GM19240 (cell line): ENCODE data around the gene RSPH6A.
A peak's percentile ranks its signal among the peaks of the same experiment; 100 is the strongest.

Source experiments
- DNase-seq: peaks from one replicate; pipeline ENCODE4 v3.0.0; 2011; ENCODE audit warnings: low spot score; ENCODE audit not compliant: insufficient read length

The RSPH6A gene

DNA sequence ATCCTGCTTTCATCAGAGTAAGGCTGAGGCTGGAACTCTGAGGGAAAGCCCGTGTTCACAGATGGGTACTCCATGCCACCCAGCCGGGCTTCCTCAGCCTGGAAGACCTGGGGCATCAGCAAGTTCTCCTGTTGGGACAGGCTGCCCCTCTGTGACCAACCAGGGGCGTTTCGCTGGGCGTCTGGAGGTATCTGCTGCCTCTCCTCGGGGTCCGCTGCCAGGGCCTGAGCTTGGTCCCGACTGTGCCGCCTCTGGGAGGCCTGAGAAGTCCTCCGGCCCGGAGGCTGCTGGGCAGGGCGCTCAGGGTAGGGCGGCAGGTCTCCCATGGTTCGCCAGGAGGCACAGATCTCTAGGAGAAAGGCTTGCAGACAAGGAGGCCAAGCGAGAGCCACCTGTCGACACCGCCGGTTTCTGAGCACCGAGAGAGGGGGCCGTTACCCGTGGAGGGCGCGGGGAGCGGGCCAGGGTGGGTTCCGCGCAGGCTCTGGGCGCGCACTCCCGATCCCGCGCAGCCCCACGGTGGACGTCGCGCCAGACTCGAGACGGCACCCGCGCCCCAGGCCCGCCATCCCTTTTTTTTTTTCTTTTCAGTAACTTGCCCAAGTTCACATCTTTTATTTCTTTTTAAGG lies at the start of gene RSPH6A:
Gene RSPH6A, minus strand, starts transcription at position 458 of the 630 bp plus-strand sequence. Its CDS starts 132 bp downstream, at position 326.
- DNase-seq, result no peak

GRCh38 chr19:45864629-45865082 lies 49.5 kb upstream of the RSPH6A start:
- no peak for DNase-seq

DNA sequence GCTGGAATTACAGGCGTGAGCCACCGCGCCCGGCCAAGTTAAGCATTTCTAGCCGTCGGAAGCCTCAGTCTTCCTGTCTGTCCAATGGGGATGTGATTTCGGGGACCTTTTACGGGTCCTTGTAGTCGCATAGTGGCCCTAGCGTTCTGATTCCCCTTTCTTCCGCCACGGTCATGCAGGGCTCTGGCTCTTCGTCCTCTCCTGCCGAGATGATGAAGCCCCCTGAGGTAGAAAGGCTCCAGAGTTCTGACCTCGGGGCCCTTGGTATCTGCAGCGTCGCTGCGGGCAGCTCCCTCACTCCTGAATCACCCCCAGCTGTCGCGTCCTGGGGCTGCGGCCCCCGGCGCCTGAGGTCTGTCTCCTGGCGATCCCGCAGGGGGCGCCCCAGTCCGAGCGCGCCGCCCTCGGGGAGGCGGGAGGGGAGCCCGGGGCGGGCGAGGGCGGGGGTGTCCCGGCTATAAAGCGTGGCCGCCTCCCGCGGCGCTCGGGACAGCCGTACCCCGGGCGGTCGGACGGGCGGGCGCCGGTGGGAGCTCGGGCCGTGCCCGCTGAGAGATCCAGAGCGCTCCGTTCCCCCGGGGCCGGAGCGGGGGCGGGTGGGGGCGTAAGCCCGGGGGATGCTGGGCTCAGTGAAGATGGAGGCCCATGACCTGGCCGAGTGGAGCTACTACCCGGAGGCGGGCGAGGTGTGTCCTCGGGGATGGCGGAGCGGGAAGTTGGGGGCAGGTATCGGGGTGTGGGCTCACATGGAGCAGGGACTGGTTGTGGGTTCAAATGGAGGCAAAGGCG lies 48.9 kb upstream of the RSPH6A start, which contains the start of gene FOXA3:
Gene FOXA3, plus strand, starts transcription at position 487 of the 789 bp plus-strand sequence. Its CDS starts 131 bp downstream, at position 618.
- DNase-seq, result peak; percentile 78

DNA sequence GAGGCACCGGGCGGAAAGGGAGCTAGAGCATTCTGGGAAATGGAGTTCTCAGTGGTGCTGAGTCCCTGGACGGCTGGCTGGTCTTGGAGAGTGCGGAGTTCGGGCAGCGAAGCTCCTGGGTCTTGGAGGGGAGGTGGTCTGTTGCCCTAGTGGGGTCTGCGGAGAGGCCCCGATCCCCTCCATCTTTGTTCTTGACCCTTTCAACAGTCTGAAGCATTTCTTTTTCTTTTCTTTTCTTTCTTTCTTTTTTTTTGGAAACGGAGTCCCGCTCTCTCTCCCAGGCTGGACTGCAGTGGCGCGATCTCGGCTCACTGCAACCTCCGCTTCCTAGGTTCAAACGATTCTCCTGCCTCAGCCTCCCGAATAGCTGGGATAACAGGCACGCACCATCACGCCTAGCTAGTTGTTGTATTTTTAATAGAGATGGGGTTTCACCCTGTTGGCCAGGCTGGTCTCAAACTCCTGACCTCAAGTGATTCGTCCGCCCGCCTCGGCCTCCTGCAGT lies 48.3 kb upstream of the RSPH6A start:
- no peak for DNase-seq

DNA sequence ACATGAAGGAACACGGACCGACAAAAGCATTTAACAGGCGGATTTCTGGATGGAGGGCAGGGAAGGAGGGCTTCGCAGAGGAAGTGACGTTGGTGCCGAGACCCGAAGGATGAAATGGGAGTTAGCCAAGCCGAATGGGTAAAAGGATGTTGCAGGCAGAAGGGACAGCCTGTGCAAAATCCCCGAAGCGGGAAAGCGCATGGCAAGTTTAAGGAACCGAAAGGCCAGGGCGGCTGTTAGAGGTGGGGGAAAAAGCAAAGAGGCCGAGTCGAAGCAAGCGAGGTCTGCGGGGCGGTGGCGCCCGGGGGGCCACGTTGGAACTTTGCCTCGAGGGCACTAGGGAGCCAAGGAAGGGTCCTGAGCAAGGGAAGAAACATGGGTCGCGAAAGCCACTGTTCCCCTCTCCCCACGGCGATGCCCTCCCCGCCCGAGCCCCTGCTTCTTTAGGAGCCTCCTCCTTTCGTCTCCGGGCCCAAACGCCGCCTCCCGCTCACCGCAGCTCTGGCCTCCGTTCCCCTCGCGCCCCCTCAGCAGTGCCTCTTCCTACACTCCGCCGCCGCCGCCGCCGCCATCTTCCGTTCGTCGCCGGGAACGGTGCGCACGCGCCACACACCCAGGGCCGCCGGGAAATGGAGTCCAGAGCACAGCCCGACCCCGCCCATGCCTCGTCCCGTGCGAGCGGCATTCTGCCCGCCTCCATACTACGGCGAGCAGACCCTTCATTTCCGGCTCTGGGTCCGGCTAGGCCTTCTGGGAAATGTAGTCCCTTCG lies 47.6 kb upstream of the RSPH6A start, which contains the start of gene SYMPK:
Gene SYMPK, minus strand, starts transcription at position 584 of the 771 bp plus-strand sequence. CDS start 8,652 bp downstream, outside the sequence.
- DNase-seq, result peak; percentile 100

DNA sequence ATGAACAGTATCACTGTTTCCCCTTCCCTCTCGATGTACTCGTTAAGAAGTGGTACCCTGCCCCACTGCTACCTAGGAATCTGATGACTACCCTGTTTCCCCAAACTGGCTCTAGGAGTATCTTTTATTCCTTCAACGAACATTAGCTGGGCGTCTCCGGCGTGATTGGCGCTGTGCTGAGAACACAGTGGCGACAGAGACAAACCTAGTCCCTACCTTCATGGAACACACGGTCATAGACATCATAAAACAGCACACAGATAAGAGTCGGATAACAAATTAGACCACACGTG lies 47.1 kb upstream of the RSPH6A start:
- no peak for DNase-seq

DNA sequence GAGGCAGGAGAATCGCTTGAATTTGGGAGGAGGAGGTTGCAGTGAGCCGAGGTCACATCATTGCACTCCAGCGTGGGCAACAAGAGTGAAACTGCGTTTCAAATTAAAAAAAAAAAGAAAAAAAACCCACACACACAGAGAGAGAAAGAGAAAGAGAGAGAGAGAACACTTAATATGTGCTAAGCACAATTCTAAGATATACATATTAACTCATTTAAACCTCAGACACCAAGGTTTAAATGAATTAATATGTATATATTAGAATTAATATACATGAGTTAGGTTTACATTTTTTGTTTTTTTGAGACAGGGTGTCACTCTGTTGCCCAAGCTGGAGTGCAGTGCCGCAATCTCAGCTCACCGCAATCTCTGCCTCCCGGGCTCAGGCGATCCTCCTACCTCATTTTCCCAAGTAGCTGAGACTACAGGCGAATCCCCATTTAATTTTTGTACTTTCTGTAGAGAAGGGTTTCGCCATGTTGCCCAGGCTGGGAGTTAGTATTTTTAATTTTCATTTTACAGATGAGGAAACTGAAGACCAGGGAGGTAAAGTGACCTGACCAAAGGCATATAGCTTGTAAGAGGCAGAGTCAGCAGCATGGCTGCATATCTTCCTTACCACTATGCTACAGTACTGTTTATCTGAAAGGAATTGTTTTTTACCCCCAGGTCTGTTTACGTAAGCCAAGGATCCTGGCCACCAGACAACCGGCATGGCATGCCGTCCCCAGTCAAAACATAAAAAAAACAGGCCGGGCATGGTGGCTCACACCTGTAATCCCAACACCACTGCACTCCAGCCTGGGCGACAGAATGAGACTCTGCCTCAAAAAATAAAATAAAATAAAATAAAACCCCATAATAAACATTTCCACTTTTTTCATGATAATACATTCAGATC lies 45.5 kb upstream of the RSPH6A start:
- DNase-seq, result no peak

GRCh38 chr19:45854167-45854778 lies 39.2 kb upstream of the RSPH6A start:
- no peak for DNase-seq

- no peak for DNase-seq
These were observed 37.9 kb upstream of the RSPH6A start for GRCh38 chr19:45852983-45853382.

DNA sequence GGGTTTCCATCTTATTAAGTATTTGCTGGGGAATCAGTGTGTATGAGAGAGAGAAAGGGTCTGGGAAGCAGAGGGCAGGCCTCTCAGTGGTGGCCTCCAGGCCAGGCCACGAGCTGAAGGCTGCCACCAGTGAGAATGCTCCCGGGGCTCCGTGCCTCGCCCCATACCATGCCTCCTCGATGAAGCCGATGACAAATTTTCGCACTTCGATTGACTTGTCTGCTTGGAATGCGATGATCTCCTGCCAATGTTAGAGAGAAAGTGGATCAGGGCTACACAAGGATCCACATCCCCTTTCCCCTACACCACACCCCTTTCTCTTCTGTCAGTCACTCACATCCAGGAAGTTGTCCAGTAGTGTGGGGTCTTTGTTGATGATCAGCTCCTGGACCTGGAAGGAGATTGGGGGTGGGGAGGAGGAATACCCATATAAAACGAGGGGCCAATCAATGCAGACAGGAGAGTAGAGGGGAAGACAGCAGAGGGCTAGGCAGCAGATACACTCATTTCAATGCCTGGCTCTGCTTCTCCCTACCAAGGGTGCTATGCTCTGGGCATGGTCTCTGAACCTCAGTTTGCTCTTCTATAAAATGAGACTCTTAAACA lies 37.1 kb upstream of the RSPH6A start:
- no peak for DNase-seq

- DNase-seq, result no peak
These were observed 33.8 kb upstream of the RSPH6A start for GRCh38 chr19:45848922-45849321.

DNA sequence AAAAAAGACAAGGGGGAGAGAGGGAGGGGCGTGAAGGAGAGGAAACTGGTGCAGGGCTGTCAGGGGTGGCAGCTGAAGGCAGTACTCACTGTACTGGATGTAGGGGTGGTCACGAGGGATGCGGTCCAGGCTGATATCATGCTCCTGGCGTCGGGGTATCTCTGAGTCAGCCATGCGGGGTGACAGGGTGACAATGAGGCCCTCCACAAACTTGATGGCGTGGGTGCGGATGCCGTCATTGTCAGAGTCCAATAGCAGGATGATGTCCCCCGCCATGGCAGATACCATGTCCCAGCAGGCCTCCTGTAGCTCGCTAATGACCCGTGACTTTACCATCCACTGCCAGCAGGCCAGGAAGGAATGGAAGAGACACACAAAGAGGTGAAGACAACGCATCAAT lies 32.6 kb upstream of the RSPH6A start:
- no peak for DNase-seq

DNA sequence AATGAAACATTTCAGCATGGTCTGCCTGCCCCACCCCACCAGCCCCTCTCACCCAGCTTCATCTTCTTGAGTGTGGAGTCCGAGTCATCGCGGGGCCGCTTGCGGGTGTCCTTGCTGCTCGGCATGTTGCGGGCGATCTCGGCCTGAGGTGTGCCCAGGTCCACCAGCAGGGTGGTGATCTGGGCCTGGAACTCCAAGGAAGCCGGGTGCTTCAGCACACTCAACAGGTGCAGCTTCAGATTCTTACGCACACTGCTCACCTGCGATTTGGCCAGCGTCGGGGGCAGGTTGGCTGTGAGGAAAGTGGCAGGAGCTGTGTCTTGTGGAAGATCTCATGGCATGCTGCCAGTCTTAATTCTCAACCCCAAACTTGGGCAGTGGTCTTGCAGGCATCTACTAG lies 27.1 kb upstream of the RSPH6A start:
- no peak for DNase-seq

DNA sequence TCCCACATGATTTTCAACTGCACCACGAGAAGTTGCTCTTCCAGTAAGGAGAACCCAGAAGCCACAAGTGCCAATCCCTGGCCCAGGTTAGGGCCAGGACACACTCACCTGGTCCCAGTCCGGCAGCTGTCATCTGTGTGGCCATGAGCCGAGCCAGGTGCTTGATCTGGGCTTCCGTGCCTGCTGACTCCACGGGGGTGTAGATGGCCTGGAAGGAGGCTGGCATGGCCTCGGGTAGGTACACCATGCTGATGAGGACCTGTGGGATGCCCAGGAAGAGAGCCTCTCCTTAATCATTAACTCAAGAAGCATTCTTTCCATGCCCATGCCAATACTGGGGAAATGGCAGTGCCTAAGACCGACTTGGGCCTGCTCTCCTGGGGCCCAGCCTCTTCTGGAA lies 19.9 kb upstream of the RSPH6A start:
- DNase-seq, result no peak

DNA sequence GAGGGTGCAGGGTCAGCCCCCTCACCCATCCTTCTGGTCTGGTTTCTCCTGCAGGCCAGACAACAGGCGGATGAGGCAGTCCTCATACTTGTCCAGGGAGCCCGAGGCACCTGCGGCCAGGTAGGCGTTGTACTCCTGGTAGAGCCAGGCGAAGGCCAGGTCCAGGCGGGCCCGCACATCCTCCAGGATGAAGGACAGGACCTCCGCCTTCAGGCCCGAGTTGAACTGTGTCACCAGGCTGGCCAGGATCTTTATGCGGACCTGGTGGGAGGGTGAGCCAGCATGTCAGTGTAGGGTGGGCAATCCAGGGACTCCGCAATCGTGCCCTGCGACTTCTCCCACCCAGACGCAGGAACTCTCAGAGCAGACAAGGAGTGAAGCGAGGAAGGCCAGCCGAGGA lies 13.8 kb upstream of the RSPH6A start:
- no peak for DNase-seq

DNA sequence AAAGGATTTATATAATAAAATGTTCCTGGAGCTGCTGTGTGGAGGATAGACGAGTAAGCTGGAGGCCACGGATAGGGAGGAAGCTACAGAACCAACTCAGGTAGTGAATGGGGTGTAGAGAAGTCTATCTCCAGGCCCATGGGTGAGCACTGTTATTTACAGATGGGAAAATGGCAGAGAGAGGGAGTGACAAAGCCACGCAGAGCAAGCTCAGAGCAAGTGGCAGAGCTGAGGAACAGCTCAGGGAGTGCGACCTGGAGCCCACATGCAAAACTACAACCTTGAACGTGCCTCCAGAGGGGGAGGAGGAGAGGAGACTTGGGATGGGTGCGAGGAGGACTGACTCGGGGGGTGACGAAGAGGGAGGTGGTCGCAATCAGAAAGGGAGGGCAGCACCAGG lies 13.4 kb upstream of the RSPH6A start:
- no peak for DNase-seq

- DNase-seq, result no peak
These were observed 12.5 kb upstream of the RSPH6A start for GRCh38 chr19:45827459-45828093.

DNA sequence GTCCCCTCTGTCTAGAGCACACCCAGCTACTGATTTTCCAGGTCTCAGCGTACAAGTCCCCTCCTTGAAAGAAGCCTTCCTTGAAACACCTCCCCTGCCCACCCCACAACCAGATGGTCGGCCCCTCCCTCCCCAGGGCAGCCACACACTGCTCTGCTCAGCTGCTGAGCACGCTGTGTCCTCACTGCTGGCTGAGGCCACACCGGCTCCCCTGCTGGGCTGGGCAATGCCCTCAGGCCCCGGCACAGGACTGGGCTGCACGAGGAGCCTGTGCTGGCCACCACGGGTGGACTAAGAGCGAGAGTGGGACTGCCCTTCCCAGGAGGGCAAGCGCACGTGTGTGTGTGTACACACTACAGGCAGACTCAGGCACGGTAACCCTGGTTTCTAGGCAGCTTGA lies 11.8 kb upstream of the RSPH6A start:
- DNase-seq, result no peak
